CD4-positive, alpha-beta T cell treated with Interleukin-4 for 1 hour (primary cell): ENCODE results near the gene ARHGAP10.

ENCODE experiments used
- DNase-seq, 2 donors: peaks; one replicate each; pipeline ENCODE4 v3.0.0-alpha.2; 2020 to 2022

Gene ARHGAP10

GRCh38 chr4:148053298-148054003, 321.6 kb downstream of the ARHGAP10 start:
- DNase-seq: no peak

- DNase-seq: peak in 1 of 2 donors; percentile 43
These were observed 322.4 kb downstream of the ARHGAP10 start for GRCh38 chr4:148054275-148054674.

- DNase-seq: no peak
These were observed 324.0 kb downstream of the ARHGAP10 start for GRCh38 chr4:148055844-148056243.

- DNase-seq: peak; percentile 75 to 87
These were observed 325.0 kb downstream of the ARHGAP10 start for GRCh38 chr4:148056879-148057278.

GRCh38 chr4:148057516-148057915, 325.6 kb downstream of the ARHGAP10 start:
- DNase-seq: no peak

- no peak for DNase-seq
These were observed 326.3 kb downstream of the ARHGAP10 start for GRCh38 chr4:148057984-148058859.

GRCh38 chr4:148059617-148060180, 327.8 kb downstream of the ARHGAP10 start:
- DNase-seq: no peak

- peak; percentile 32 to 74 for DNase-seq
These were observed 328.6 kb downstream of the ARHGAP10 start for GRCh38 chr4:148060264-148061140.

- DNase-seq: no peak
These were observed 329.2 kb downstream of the ARHGAP10 start for GRCh38 chr4:148061141-148061481.

- no peak for DNase-seq
These were observed 329.9 kb downstream of the ARHGAP10 start for GRCh38 chr4:148061795-148062194.

- DNase-seq: no peak
These were observed 330.5 kb downstream of the ARHGAP10 start for GRCh38 chr4:148062301-148062950.

GRCh38 chr4:148064451-148064850, 332.6 kb downstream of the ARHGAP10 start:
- DNase-seq: no peak

- DNase-seq: no peak
These were observed 333.2 kb downstream of the ARHGAP10 start for GRCh38 chr4:148065075-148065474.

GRCh38 chr4:148067301-148067916, 335.5 kb downstream of the ARHGAP10 start:
- DNase-seq: no peak

- DNase-seq: no peak
These were observed 336.4 kb downstream of the ARHGAP10 start for GRCh38 chr4:148068065-148068911.

GRCh38 chr4:148069086-148069894, 337.4 kb downstream of the ARHGAP10 start:
- no peak for DNase-seq

GRCh38 chr4:148069895-148070178, 337.9 kb downstream of the ARHGAP10 start:
- DNase-seq: no peak

- no peak for DNase-seq
These were observed 339.1 kb downstream of the ARHGAP10 start for GRCh38 chr4:148071009-148071408.

GRCh38 chr4:148072789-148073188, 340.9 kb downstream of the ARHGAP10 start:
- DNase-seq: no peak

GRCh38 chr4:148073349-148073748, 341.5 kb downstream of the ARHGAP10 start:
- no peak for DNase-seq
